ENCODE data around the gene CRNKL1. TPM values are rescaled to one million over a fixed set of nuclear protein-coding genes. Genes with fewer than 3 reads are reported as not detected.

CRNKL1 gene
- total RNA-seq, 2 experiments from 2014 or later, result 21.1 to 23.3 TPM

- CTCF ChIA-PET, result interaction anchor here (1.0 to 2.1 kb wide), 3 partner anchors 10 to 35 kb away, joined by 3 to 11 read pairs (median 10); partner anchors contain the start of genes CFAP61 and CRNKL1
- H3K27me3 Mint-ChIP-seq, result no peaks in the 10 kb centered on the region
- peak within 1 kb of the TSS; percentile 85 for H3K4me3 Mint-ChIP-seq
- DNase-seq (peak; percentile 94), ATAC-seq (peak; percentile 96)
- POLR2A ChIA-PET, result interaction anchor here (0.7 to 2.1 kb wide), 9 partner anchors 9 to 1422 kb away, joined by 3 to 15 read pairs (median 5); partner anchors contain the start of genes CFAP61 and CRNKL1
- peaks cover 30% of the 10 kb centered on the region for H3K36me3 Mint-ChIP-seq (ENCODE audit: low read depth)
- TF ChIP-seq CTCF (IDR thresholded peaks at IDR 0.05), result peak; percentile 44
- H3K27ac Mint-ChIP-seq, result peak within 1 kb of the TSS; percentile 84
- H3K9me3 Mint-ChIP-seq, result no peaks in the 10 kb centered on the region
- H3K4me1 Mint-ChIP-seq (ENCODE audit: low read depth), result peaks cover 51% of the 10 kb centered on the region
- intact Hi-C loops (cut with micrococcal nuclease), result loop anchor here (2.0 kb wide), 1 partner anchor 36 kb away; the partner anchor contains the start of genes CFAP61 and CRNKL1
These were observed 35.0 kb downstream of the CRNKL1 start, which contains the start of gene NAA20 for GRCh38 chr20:20017001-20017843. Gene NAA20 (plus strand): TSS chr20:20017362. CDS start chr20:20017397, 35 bp downstream.

GRCh38 chr20:20014659-20015058, 37.6 kb downstream of the CRNKL1 start:
- H3K4me3 Mint-ChIP-seq, result no peak overlapping the region
- CTCF ChIA-PET, result interaction anchor here (0.7 to 1.0 kb wide), 2 partner anchors 10 to 13 kb away, joined by 3 to 4 read pairs; no protein-coding TSS in a partner anchor
- no peaks in the 10 kb centered on the region for H3K9me3 Mint-ChIP-seq
- peaks cover 6% of the 10 kb centered on the region for H3K27me3 Mint-ChIP-seq
- POLR2A ChIA-PET, result no interaction called here
- DNase-seq (peak; percentile 63), ATAC-seq (no peak)
- peaks cover 16% of the 10 kb centered on the region for H3K36me3 Mint-ChIP-seq (ENCODE audit: low read depth)
- intact Hi-C loops (cut with micrococcal nuclease), result no loop called here
- H3K27ac Mint-ChIP-seq, result no peak overlapping the region
- peaks cover 27% of the 10 kb centered on the region for H3K4me1 Mint-ChIP-seq (ENCODE audit: low read depth)
- TF ChIP-seq CTCF (IDR thresholded peaks at IDR 0.05), result no peak

- ChIA-PET POLR2A (no interaction called here), CTCF (no interaction called here)
- peaks cover 8% of the 10 kb centered on the region for H3K27me3 Mint-ChIP-seq
- H3K36me3 Mint-ChIP-seq (ENCODE audit: low read depth), result peaks cover 1% of the 10 kb centered on the region
- no peak overlapping the region for H3K4me3 Mint-ChIP-seq
- DNase-seq, result no peak
- H3K9me3 Mint-ChIP-seq, result no peaks in the 10 kb centered on the region
- intact Hi-C loops (cut with micrococcal nuclease), result no loop called here
- no peak for ATAC-seq
- H3K27ac Mint-ChIP-seq, result no peak overlapping the region
- peaks cover 11% of the 10 kb centered on the region for H3K4me1 Mint-ChIP-seq (ENCODE audit: low read depth)
- no peak for TF ChIP-seq CTCF (IDR thresholded peaks at IDR 0.05)
These were observed 39.7 kb downstream of the CRNKL1 start for GRCh38 chr20:20012541-20012940.

- H3K27me3 Mint-ChIP-seq, result peaks cover 10% of the 10 kb centered on the region
- CTCF ChIA-PET, result no interaction called here
- intact Hi-C loops (cut with micrococcal nuclease), result no loop called here
These were observed 41.4 kb downstream of the CRNKL1 start for GRCh38 chr20:20010639-20011500.

More at GRCh38 chr20:20010639-20011500, 41.4 kb downstream of the CRNKL1 start:
- DNase-seq (no peak), ATAC-seq (no peak)
- POLR2A ChIA-PET, result no interaction called here
- H3K27ac Mint-ChIP-seq, result no peak overlapping the region
- no peak overlapping the region for H3K4me3 Mint-ChIP-seq
- H3K36me3 Mint-ChIP-seq (ENCODE audit: low read depth), result no peaks in the 10 kb centered on the region
- H3K4me1 Mint-ChIP-seq (ENCODE audit: low read depth), result peaks cover 6% of the 10 kb centered on the region
- no peaks in the 10 kb centered on the region for H3K9me3 Mint-ChIP-seq
- TF ChIP-seq CTCF (IDR thresholded peaks at IDR 0.05), result no peak
